Thyroid gland (tissue), 4 donors: ENCODE data around the gene RUSF1. TPM values are rescaled to one million over a fixed set of nuclear protein-coding genes. Genes with fewer than 3 reads are reported as not detected.
"Not testable (repeated sequence)": the region's sequence is repeated elsewhere in the genome, so short reads cannot be mapped to it uniquely, and the experiment has no call there.

Experiments used
- DNase-seq, 2 donors: peaks; one replicate each; pipeline ENCODE4 v3.0.0-alpha.2; 2019
- H3K27ac ChIP-seq, 3 donors: fragments of 200-600 bp; sonication (generic); 1 replicate in 2 of 3; 2 replicates in 1 of 3; pipeline ENCODE4 v1.5.1; 2016 to 2019; ENCODE audit warnings: mild to moderate bottlenecking in 1 of 3, moderate library complexity in 1 of 3
- H3K27me3 ChIP-seq: fragments of 200-600 bp; sonication (generic); one replicate; pipeline ENCODE4 v1.5.1; 2019
- H3K36me3 ChIP-seq, 2 donors: fragments of 200-600 bp; sonication (generic); one replicate each; pipeline ENCODE4 v1.5.1; 2016 to 2019
- H3K4me1 ChIP-seq, 2 donors: fragments of 200-600 bp; sonication (generic); one replicate each; pipeline ENCODE4 v1.5.1; 2017 to 2019
- H3K4me3 ChIP-seq, 3 donors: fragments of 200-600 bp; sonication (generic); replicated peaks in 1 of 3; 1 replicate in 2 of 3; 2 replicates in 1 of 3; pipeline ENCODE4 v1.5.1; 2016; ENCODE audit warnings: mild to moderate bottlenecking in 1 of 3
- H3K9me3 ChIP-seq: fragments of 200-600 bp; sonication (generic); one replicate; pipeline ENCODE4 v1.5.1; 2017
- CTCF ChIP-seq, 6 experiments: fragments of 200-600 bp in 3 of 6; fragments of 450-650 bp in 3 of 6; sonication (generic) in 3 of 6; IDR thresholded peaks; one replicate each; pipeline ENCODE4 v1.5.1; 2016 to 2019; ENCODE audit warnings: antibody characterized with exemption in 6 of 6, mild to moderate bottlenecking in 2 of 6, inconsistent platforms in 1 of 6, moderate library complexity in 1 of 6
- POLR2A ChIP-seq, 2 donors: fragments of 450-650 bp; IDR thresholded peaks; one replicate each; pipeline ENCODE4 v1.6.1; 2017; ENCODE audit warnings: antibody characterized with exemption in 2 of 2, mild to moderate bottlenecking in 2 of 2, moderate library complexity in 1 of 2
- WGBS, 2 donors: methylation state at CpG; one replicate each; pipeline ENCODE4 v1.1.5; 2017; 5-methylcytosine and 5-hydroxymethylcytosine counted together
- intact Hi-C: fragments of 100-400 bp; cut with DNase I; formaldehyde crosslinking; loops from one replicate; pipeline ENCODE4 v1.15.1; 2023
- total RNA-seq, 4 donors: library from RNA; depleted of rRNA; stranded (reverse); fragments of >200 nt; gene quantifications; one replicate each; pipeline ENCODE4 v1.2.3, GENCODE V29; 2016

The RUSF1 gene
- total RNA-seq, 4 donors from 2014 or later = 77.8 to 136 (median 129) TPM

GRCh38 chr16:31453255-31454204, 54.7 kb downstream of the RUSF1 start:
- Histone ChIP-seq H3K9me3 (no peaks in the 10 kb centered on the region), H3K36me3 (no peaks in the 10 kb centered on the region), H3K27me3 (no peaks in the 10 kb centered on the region), H3K27ac (peak overlapping the region; percentile 6 to 69 (median 58)), H3K4me3 (no peak overlapping the region), H3K4me1 (peaks cover 49 to 60% of the 10 kb centered on the region in 2 donors)
- intact Hi-C loops = no loop called here
- TF ChIP-seq CTCF (IDR thresholded peaks at IDR 0.05) (no peak), POLR2A (IDR thresholded peaks at IDR 0.05) (no peak)
- WGBS, 2 donors = 47 to 57% methylated on average over 16 to 20 of the region's 20 CpGs
- peak; percentile 54 to 59 for DNase-seq

- 45 to 46% methylated on average over 3 of the region's 3 CpGs for WGBS, 2 donors
- peak overlapping the region; percentile 37 to 69 (median 58) for H3K27ac ChIP-seq
- TF ChIP-seq POLR2A (IDR thresholded peaks at IDR 0.05) (no peak), CTCF (IDR thresholded peaks at IDR 0.05) (no peak)
- peaks cover 45 to 57% of the 10 kb centered on the region in 2 donors for H3K4me1 ChIP-seq
- no peaks in the 10 kb centered on the region for H3K36me3 ChIP-seq
- intact Hi-C loops = no loop called here
- no peaks in the 10 kb centered on the region for H3K27me3 ChIP-seq
- H3K4me3 ChIP-seq = no peak overlapping the region
- H3K9me3 ChIP-seq = no peaks in the 10 kb centered on the region
- DNase-seq = peak in 1 of 2 donors; percentile 32
These were observed 55.5 kb downstream of the RUSF1 start for GRCh38 chr16:31452631-31453106.

- H3K9me3 ChIP-seq = no peaks in the 10 kb centered on the region
- TF ChIP-seq CTCF (IDR thresholded peaks at IDR 0.05) (peak in 4 of 6 experiments; percentile 29 to 58 (median 48)), POLR2A (IDR thresholded peaks at IDR 0.05) (no peak)
- H3K27me3 ChIP-seq = no peaks in the 10 kb centered on the region
- H3K4me1 ChIP-seq = peaks cover 36 to 48% of the 10 kb centered on the region in 2 donors
- DNase-seq = peak; percentile 72 to 74
- no peak overlapping the region for H3K4me3 ChIP-seq
- H3K36me3 ChIP-seq = no peaks in the 10 kb centered on the region
- intact Hi-C loops = no loop called here
- 45 to 50% methylated on average over 11 of the region's 11 CpGs for WGBS, 2 donors
- peak overlapping the region in 2 of 3 donors; percentile 58 to 69 for H3K27ac ChIP-seq
These were observed 56.4 kb downstream of the RUSF1 start for GRCh38 chr16:31451681-31452351.

- peaks cover 32 to 44% of the 10 kb centered on the region in 2 donors for H3K4me1 ChIP-seq
- H3K9me3 ChIP-seq = no peaks in the 10 kb centered on the region
- no peak for DNase-seq
- H3K27me3 ChIP-seq = no peaks in the 10 kb centered on the region
- intact Hi-C loops = no loop called here
- TF ChIP-seq CTCF (IDR thresholded peaks at IDR 0.05) (no peak), POLR2A (IDR thresholded peaks at IDR 0.05) (no peak)
- no peak overlapping the region for H3K4me3 ChIP-seq
- H3K36me3 ChIP-seq = no peaks in the 10 kb centered on the region
- H3K27ac ChIP-seq = no peak overlapping the region
- 94 to 95% methylated on average over 5 of the region's 5 CpGs for WGBS, 2 donors
These were observed 57.0 kb downstream of the RUSF1 start for GRCh38 chr16:31451201-31451600.

- intact Hi-C loops, H3K27ac ChIP-seq, H3K4me1 ChIP-seq, H3K36me3 ChIP-seq, H3K4me3 ChIP-seq, H3K9me3 ChIP-seq, H3K27me3 ChIP-seq, DNase-seq: not testable (repeated sequence)
- 75 to 88% methylated on average over 6 of the region's 6 CpGs for WGBS, 2 donors
These were observed 62.3 kb downstream of the RUSF1 start for GRCh38 chr16:31445931-31446330.
